HuH-7.5 (cell line): ENCODE measurements around the gene INTS15.

Experiments
- DNase-seq: peaks from one replicate; pipeline ENCODE4 v3.0.0; 2011; ENCODE audit warnings: low spot score

The INTS15 gene

GRCh38 chr7:6642861-6643640 is 53.2 kb downstream of the INTS15 start:
- DNase-seq, result no peak

- DNase-seq, result no peak
Measured at GRCh38 chr7:6643915-6644625, 54.2 kb downstream of the INTS15 start.

- no peak for DNase-seq
Measured at GRCh38 chr7:6644728-6645127, 54.9 kb downstream of the INTS15 start.

- no peak for DNase-seq
Measured at GRCh38 chr7:6646465-6646864, 56.6 kb downstream of the INTS15 start.

- DNase-seq, result no peak
Measured at GRCh38 chr7:6647080-6647479, 57.3 kb downstream of the INTS15 start.

- DNase-seq, result no peak
Measured at GRCh38 chr7:6647541-6647940, 57.7 kb downstream of the INTS15 start.

GRCh38 chr7:6648066-6648814 is 58.4 kb downstream of the INTS15 start:
- no peak for DNase-seq

GRCh38 chr7:6648815-6649104 is 58.9 kb downstream of the INTS15 start:
- no peak for DNase-seq

- DNase-seq, result no peak
Measured at GRCh38 chr7:6649241-6649961, 59.6 kb downstream of the INTS15 start.

GRCh38 chr7:6650086-6650485 is 60.3 kb downstream of the INTS15 start:
- no peak for DNase-seq

- no peak for DNase-seq
Measured at GRCh38 chr7:6650521-6651011, 60.7 kb downstream of the INTS15 start.

GRCh38 chr7:6651851-6652445 is 62.1 kb downstream of the INTS15 start:
- DNase-seq, result no peak

- peak; percentile 20 for DNase-seq
Measured at GRCh38 chr7:6652446-6653011, 62.7 kb downstream of the INTS15 start.

- peak; percentile 45 for DNase-seq
Measured at GRCh38 chr7:6653071-6654003, 63.5 kb downstream of the INTS15 start.

- peak; percentile 13 for DNase-seq
Measured at GRCh38 chr7:6654113-6654841, 64.5 kb downstream of the INTS15 start.

GRCh38 chr7:6654842-6655610 is 65.2 kb downstream of the INTS15 start:
- DNase-seq, result no peak

- DNase-seq, result no peak
Measured at GRCh38 chr7:6655636-6656385, 66.0 kb downstream of the INTS15 start.

- DNase-seq, result no peak
Measured at GRCh38 chr7:6656413-6656812, 66.6 kb downstream of the INTS15 start.
